GM18861 (cell line): Measurements from ENCODE around the gene SPATA33.

Experiments used
- ATAC-seq: cut with Tn5 transposase; IDR thresholded peaks from one replicate; pipeline ENCODE4 v1.9.1; 2021; ENCODE audit not compliant: unreplicated experiment

Gene SPATA33

DNA sequence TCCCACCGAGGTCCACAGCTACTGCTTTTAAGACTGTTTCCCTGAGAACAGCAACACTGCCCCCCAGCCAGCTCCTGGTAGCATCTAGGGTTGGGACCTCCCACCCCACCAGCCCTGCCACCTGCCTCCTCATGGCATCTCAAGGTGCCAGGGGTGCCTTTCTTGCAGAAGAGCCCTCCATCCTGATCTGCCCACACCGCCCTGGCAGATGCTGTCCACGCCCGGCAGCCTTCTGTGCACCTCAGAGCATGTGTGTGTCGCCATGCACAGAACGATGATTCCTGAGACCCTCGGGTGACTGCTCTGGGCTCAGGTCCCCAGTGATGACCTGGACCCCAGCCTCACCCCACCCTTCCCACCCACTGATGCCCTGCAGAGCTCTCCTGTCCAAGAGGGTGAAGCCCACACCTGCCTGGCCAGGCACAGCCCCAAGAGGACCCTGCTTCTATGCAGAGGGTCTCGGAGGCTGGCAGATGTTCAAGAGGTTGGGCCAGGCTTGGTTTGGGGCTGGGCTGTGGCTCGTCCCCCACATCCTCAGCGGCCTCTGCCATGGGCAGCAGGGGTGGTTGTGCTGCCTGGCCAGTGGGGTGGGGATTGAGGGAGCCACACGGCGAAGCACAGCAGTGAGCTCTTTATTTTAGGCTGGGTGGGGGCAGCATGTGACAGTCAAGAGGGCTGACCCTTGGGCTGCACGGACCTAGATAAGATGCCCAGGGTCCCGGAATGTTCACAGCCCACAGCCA lies 49.1 kb downstream of the SPATA33 start:
- ATAC-seq, result no peak

- no peak for ATAC-seq
These were observed 50.1 kb downstream of the SPATA33 start for GRCh38 chr16:89707695-89708094.

- ATAC-seq, result no peak
These were observed 50.9 kb downstream of the SPATA33 start for GRCh38 chr16:89708481-89708931.

- no peak for ATAC-seq
These were observed 51.5 kb downstream of the SPATA33 start for GRCh38 chr16:89709166-89709565.

GRCh38 chr16:89709716-89710432 lies 52.2 kb downstream of the SPATA33 start:
- no peak for ATAC-seq

- ATAC-seq, result no peak
These were observed 53.3 kb downstream of the SPATA33 start for GRCh38 chr16:89710709-89711564.

DNA sequence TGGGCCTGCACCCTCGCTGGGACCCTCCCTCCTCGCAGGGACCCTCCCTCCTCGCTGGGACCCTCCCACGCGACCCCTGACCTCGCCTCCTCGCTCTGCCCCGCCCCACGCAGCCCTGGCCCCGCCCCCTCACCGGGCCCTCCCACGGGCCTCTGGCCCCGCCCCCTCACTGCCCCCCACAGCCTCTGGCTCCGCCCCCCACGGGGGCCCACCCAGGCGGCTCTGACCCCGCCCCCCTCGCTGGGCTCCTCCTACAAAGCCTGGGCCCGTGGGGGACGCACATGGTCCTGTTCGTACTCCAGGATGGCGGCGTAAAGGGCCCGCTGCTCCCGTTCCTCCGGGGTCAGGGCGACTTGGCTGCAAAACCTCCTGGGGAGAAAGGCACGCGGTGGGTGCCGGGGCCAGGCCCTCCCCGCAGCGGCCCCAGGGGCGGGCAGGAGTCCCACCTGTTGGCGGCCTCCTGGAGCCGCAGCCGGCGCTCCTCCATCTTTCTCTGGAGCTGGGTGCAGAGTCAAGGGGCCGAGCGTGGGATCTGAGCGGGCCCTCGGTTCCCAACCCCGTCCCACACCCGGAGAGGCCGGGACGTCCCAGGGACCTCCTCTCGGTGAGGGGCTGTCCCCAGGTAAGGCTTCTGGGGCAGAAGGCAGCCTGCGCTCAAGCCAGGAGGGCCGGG lies 54.1 kb downstream of the SPATA33 start:
- ATAC-seq, result no peak

- no peak for ATAC-seq
These were observed 54.7 kb downstream of the SPATA33 start for GRCh38 chr16:89712274-89712781.

- no peak for ATAC-seq
These were observed 58.9 kb downstream of the SPATA33 start for GRCh38 chr16:89716493-89716892.

DNA sequence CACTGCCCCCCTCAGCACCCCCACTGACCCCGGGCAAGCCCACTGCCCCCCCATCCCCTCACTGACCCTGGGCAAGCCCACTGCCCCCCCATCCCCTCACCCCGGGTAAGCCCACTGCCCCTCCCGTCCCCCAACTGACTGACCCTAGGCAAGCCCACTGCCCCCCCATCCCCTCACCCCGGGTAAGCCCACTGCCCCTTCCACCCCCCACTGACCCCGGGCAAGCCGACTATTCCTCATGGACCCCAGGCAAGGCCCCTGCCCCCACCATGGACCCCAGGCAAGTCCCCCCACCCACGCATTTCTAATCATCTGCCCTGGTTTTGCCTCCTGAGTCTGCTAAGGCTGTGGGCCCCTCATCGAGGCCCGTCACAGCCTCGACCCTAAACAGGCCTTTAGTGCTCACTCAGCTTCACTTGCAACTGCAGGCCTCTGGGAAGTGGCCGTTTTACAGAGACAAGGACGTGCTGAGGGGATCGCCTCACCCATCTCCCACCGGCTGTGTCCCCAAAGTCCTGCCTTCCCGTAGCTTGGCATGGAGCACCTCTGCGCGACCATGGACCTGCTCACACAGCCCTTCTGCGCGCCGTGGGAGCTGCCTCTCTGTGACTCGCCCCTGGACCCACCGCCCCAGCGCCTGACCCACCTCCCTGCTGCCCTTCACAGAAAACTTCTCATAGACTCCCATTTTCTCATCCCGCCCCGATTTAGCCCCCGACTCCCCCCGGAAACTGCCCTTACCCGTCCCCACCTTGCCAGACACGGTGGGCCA lies 59.5 kb downstream of the SPATA33 start:
- no peak for ATAC-seq

DNA sequence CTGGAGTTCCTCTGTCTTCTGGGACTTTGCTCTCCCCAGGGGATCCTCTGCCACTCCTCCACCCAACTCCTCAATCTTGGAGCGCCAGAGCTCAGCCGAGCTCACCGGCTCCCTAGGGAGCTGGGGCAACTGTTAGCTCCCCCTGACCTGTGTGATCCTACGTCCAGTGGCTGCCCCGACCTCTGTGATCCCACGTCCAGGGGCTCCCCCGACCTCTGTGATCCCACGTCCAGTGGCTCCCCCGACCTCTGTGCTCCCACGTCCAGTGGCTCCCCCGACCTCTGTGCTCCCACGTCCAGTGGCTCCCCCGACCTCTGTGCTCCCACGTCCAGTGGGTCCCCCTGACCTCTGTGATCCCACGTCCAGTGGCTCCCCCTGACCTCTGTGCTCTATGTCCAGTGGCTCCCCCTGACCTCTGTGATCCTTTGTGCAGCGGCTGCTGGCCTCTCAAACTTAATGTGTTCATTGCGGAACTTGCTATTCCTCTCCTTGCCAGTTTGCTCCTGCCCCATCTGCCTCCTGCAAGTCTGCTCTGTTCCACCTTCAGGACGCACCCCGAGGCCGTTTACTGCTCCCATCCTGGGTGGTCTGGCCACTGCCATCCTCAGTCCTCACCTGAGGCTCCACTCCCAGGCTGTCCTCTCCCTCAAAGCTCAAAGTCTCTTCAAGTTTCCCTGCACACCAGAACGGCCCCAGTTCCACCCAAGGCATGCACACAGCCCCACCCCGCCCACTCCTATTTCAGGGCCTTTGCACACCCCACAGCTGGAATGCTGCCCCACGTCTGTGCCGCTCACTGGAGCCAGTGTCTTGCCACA lies 60.3 kb downstream of the SPATA33 start:
- no peak for ATAC-seq
